Activated CD8-positive, alpha-beta memory T cell treated with anti-CD3 and anti-CD28 coated beads, Interleukin-2, amount 10 ng/mL, durations not matched to agents 7 days and 5 days (primary cell): ENCODE results near the gene LSM11. TPM values are rescaled to one million over a fixed set of nuclear protein-coding genes. Genes with fewer than 3 reads are reported as not detected.
"Not testable (repeated sequence)": the region's sequence is repeated elsewhere in the genome, so short reads cannot be mapped to it uniquely, and the experiment has no call there.

ENCODE experiments used
- ATAC-seq: fragments of 150-1000 bp; cut with Tn5 transposase; one replicate; pipeline ENCODE4 v1.10.0; 2021; ENCODE audit warnings: moderate library complexity
- CTCF ChIA-PET: fragments of 350-600 bp; sonication (Branson Sonifier 250); formaldehyde crosslinking; loops from one replicate; lab custom pipeline; 2021; ENCODE audit warnings: antibody characterized with exemption; lab: Charles Lee
- DNase-seq: peaks from one replicate; pipeline ENCODE4 v3.0.0-alpha.2; 2020
- H3K27ac Mint-ChIP-seq: one replicate; pipeline ENCODE4 v1.8.0; 2021; ENCODE audit warnings: mild to moderate bottlenecking, mixed read lengths
- H3K27me3 Mint-ChIP-seq: one replicate; pipeline ENCODE4 v1.8.0; 2021; ENCODE audit warnings: mixed read lengths
- H3K36me3 Mint-ChIP-seq: one replicate; pipeline ENCODE4 v1.8.0; 2021; ENCODE audit warnings: mild to moderate bottlenecking, mixed read lengths
- H3K4me1 Mint-ChIP-seq: one replicate; pipeline ENCODE4 v1.8.0; 2021; ENCODE audit warnings: mixed read lengths
- H3K4me3 Mint-ChIP-seq: one replicate; pipeline ENCODE4 v1.8.0; 2021; ENCODE audit warnings: mild to moderate bottlenecking, moderate library complexity, mixed read lengths
- H3K9me3 Mint-ChIP-seq: one replicate; pipeline ENCODE4 v1.8.0; 2022; ENCODE audit warnings: low read depth, mixed read lengths
- total RNA-seq, 2 experiments: library from RNA; stranded (reverse); gene quantifications; one replicate each; pipeline ENCODE4 v1.2.3, GENCODE V29; 2021

Gene LSM11
- total RNA-seq, 2 experiments from 2014 or later, result 5.5 to 7.2 TPM

GRCh38 chr5:157721159-157721558 lies 22.4 kb upstream of the LSM11 start:
- Mint-ChIP-seq H3K36me3 (peaks cover 12% of the 10 kb centered on the region), H3K9me3 (peaks cover 2% of the 10 kb centered on the region), H3K4me3 (no peak overlapping the region), H3K27me3 (no peaks in the 10 kb centered on the region), H3K4me1 (peaks cover 22% of the 10 kb centered on the region), H3K27ac (no peak overlapping the region)
- no peak for DNase-seq
- CTCF ChIA-PET, result interaction anchor here (2.9 to 4.8 kb wide), 3 partner anchors 10 to 54 kb away, joined by 12 to 28 read pairs (median 16); partner anchors contain the start of genes LSM11 and THG1L
- ATAC-seq, result no peak

DNA sequence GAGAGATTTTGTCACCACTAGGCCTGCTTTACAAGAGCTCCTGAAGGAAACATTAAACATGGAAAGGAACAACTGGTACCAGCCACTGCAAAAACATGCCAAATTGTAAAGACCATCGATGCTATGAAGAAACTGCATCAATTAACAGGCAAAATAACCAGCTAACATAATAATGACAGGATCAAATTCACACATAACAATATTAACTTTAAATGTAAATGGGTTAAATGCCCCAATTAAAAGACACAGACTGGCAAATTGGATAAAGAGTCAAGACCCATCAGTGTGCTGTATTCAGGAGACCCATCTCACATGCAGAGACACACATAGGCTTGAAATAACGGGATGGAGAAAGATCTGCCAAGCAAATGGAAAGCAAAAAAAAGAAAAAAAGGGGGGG lies 20.6 kb upstream of the LSM11 start:
- H3K4me3 Mint-ChIP-seq, ATAC-seq: not testable (repeated sequence)
- CTCF ChIA-PET, result interaction anchor here (2.9 kb wide), 1 partner anchor 20 kb away, joined by 12 read pairs; the partner anchor contains the start of gene LSM11

GRCh38 chr5:157726607-157727006 lies 16.9 kb upstream of the LSM11 start:
- not testable (repeated sequence) for ATAC-seq, H3K9me3 Mint-ChIP-seq, H3K4me1 Mint-ChIP-seq, H3K27me3 Mint-ChIP-seq, H3K27ac Mint-ChIP-seq, H3K4me3 Mint-ChIP-seq, DNase-seq
- CTCF ChIA-PET, result interaction anchor here (2.2 kb wide), 1 partner anchor 8 kb away, joined by 8 read pairs; no protein-coding TSS in a partner anchor
- peaks cover 20% of the 10 kb centered on the region for H3K36me3 Mint-ChIP-seq

More for the DNA sequence above, 20.6 kb upstream of the LSM11 start:
- not testable (repeated sequence) for H3K27ac Mint-ChIP-seq, H3K9me3 Mint-ChIP-seq, H3K27me3 Mint-ChIP-seq, DNase-seq, H3K4me1 Mint-ChIP-seq
- H3K36me3 Mint-ChIP-seq, result peaks cover 17% of the 10 kb centered on the region

- not testable (repeated sequence) for ATAC-seq, H3K27ac Mint-ChIP-seq, H3K9me3 Mint-ChIP-seq, DNase-seq, H3K4me3 Mint-ChIP-seq, H3K27me3 Mint-ChIP-seq
- peaks cover 19% of the 10 kb centered on the region for H3K36me3 Mint-ChIP-seq
- H3K4me1 Mint-ChIP-seq, result peaks cover 18% of the 10 kb centered on the region
- CTCF ChIA-PET, result interaction anchor here (0.9 to 2.2 kb wide), 3 partner anchors 10 to 297 kb away, joined by 3 to 9 read pairs (median 8); partner anchors contain the start of gene LSM11
These were observed 15.7 kb upstream of the LSM11 start for GRCh38 chr5:157727858-157728257.

DNA sequence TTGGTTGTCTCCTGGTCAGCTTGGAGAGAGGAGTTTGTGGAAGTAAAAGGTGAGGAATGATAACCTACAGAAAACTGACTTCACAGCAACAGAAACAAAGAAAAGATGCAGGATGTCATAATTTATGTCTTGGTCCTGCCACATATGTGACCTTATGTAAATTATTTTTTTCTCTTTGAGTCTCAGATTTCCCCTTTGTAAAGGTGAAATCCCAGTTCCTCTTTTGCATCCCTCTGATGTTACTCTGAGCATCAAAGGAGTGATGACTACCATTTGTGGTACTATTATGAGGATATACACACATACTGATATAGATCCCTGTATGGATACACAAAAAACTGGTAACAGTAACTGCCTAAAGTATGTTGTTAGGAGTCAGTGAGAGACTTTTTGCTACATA lies 13.7 kb upstream of the LSM11 start:
- no peak for DNase-seq
- H3K4me1 Mint-ChIP-seq, result peaks cover 20% of the 10 kb centered on the region
- H3K36me3 Mint-ChIP-seq, result peaks cover 21% of the 10 kb centered on the region
- ATAC-seq, result no peak
- H3K27ac Mint-ChIP-seq, result no peak overlapping the region
- H3K27me3 Mint-ChIP-seq, result no peaks in the 10 kb centered on the region
- H3K9me3 Mint-ChIP-seq, result peaks cover 2% of the 10 kb centered on the region
- no peak overlapping the region for H3K4me3 Mint-ChIP-seq
- CTCF ChIA-PET, result interaction anchor here (1.8 to 2.7 kb wide), 3 partner anchors 10 to 253 kb away, joined by 4 to 36 read pairs (median 16); partner anchors contain the start of gene LSM11

- H3K36me3 Mint-ChIP-seq, result peaks cover 19% of the 10 kb centered on the region
- ATAC-seq, result no peak
- DNase-seq, result no peak
- H3K4me3 Mint-ChIP-seq, result peak overlapping the region; percentile 92
- peaks cover 20% of the 10 kb centered on the region for H3K4me1 Mint-ChIP-seq
- CTCF ChIA-PET, result interaction anchor here (0.6 to 2.7 kb wide), 8 partner anchors 11 to 299 kb away, joined by 3 to 36 read pairs (median 4); partner anchors contain the start of gene LSM11
- H3K27ac Mint-ChIP-seq, result peak overlapping the region; percentile 95
- no peaks in the 10 kb centered on the region for H3K9me3 Mint-ChIP-seq
- no peaks in the 10 kb centered on the region for H3K27me3 Mint-ChIP-seq
These were observed 12.6 kb upstream of the LSM11 start for GRCh38 chr5:157730900-157731271.

- peak within 1 kb of the TSS; percentile 92 for H3K4me3 Mint-ChIP-seq
- H3K27ac Mint-ChIP-seq, result peak within 1 kb of the TSS; percentile 95
- H3K36me3 Mint-ChIP-seq, result peaks cover 18% of the 10 kb centered on the region
- H3K27me3 Mint-ChIP-seq, result no peaks in the 10 kb centered on the region
- CTCF ChIA-PET, result interaction anchor here (0.6 to 2.7 kb wide), 9 partner anchors 11 to 299 kb away, joined by 3 to 36 read pairs (median 4); partner anchors contain the start of gene LSM11
- peak; percentile 97 for ATAC-seq
- peak; percentile 99 for DNase-seq
- no peaks in the 10 kb centered on the region for H3K9me3 Mint-ChIP-seq
- H3K4me1 Mint-ChIP-seq, result peaks cover 20% of the 10 kb centered on the region
These were observed 12.0 kb upstream of the LSM11 start, which contains the start of gene THG1L for GRCh38 chr5:157731272-157732129. Gene THG1L (plus strand): TSS chr5:157731420. CDS start chr5:157731441, 21 bp downstream.

DNA sequence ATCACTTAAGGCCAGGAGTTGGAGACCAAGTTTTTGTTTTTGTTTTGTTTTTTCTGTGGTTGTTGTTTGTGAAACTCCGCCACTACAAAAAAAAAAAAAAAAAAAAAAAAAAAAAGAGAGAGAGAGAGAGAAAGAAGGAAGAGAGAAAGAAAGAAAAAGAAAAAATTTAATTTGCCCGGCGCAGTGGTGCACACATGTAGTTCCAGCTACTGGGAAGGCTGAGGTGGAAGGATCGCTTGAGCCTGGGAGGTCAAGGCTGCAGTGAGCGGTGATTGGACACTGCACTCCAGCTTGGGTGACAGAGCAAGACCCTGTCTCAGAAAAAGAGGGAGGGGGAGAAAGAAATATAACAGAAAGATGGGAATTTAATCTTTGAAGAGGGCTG lies 11.4 kb upstream of the LSM11 start:
- DNase-seq (no peak), ATAC-seq (no peak)
- Mint-ChIP-seq H3K36me3 (peaks cover 20% of the 10 kb centered on the region), H3K27me3 (no peaks in the 10 kb centered on the region), H3K4me3 (peak overlapping the region; percentile 92), H3K9me3 (no peaks in the 10 kb centered on the region), H3K4me1 (peaks cover 20% of the 10 kb centered on the region), H3K27ac (peak overlapping the region; percentile 95)
- CTCF ChIA-PET, result interaction anchor here (0.6 to 3.6 kb wide), 7 partner anchors 11 to 404 kb away, joined by 3 to 36 read pairs (median 6); partner anchors contain the start of gene LSM11

- Mint-ChIP-seq H3K4me1 (peaks cover 20% of the 10 kb centered on the region), H3K36me3 (peaks cover 21% of the 10 kb centered on the region), H3K27ac (no peak overlapping the region), H3K9me3 (no peaks in the 10 kb centered on the region), H3K27me3 (no peaks in the 10 kb centered on the region), H3K4me3 (no peak overlapping the region)
- CTCF ChIA-PET, result interaction anchor here (0.7 to 3.6 kb wide), 2 partner anchors 11 to 404 kb away, joined by 4 to 17 read pairs; partner anchors contain the start of gene LSM11
- no peak for ATAC-seq
- DNase-seq, result no peak
These were observed 10.8 kb upstream of the LSM11 start for GRCh38 chr5:157732596-157733262.

DNA sequence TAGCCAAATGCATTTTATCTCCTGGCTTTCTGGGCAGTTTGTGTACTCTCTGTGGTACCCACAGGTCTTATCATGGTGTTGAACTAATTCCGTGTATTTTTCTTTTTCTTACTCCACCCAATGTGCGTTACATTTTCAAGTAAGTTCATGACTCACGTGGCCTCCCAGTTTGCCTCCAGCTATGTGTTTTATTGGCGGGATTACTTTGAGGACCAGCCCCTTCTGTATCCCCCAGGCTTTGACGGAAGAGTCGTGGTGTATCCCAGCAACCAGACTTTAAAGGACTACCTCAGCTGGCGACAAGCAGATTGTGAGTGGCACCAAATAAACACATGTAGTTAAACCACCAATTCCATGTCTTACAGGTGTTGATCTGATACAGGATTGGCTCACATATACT lies 9.1 kb upstream of the LSM11 start:
- CTCF ChIA-PET, result interaction anchor here (0.9 to 3.6 kb wide), 2 partner anchors 9 to 383 kb away, joined by 4 to 17 read pairs; partner anchors contain the start of gene LSM11
- ATAC-seq, result no peak

DNA sequence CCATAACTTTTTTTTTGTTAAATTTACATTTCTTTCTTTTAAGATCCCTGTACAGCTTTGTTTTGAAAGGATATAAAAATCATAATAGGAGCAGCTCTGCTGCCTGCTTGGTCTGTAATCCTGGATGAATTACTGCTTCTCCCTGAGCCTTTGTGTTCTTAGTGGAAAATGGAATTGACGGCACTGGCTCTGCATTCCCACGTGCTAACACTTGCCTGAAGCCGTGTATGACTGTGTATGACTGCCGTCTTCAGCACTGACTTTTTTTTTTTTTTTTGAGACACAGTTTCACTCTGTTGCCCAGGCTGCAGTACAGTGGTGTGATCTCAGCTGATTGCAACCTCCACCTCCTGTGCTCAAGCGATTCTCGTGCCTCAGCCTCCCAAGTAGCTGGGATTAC lies 7.5 kb upstream of the LSM11 start:
- H3K4me3 Mint-ChIP-seq, result no peak overlapping the region
- H3K9me3 Mint-ChIP-seq, result no peaks in the 10 kb centered on the region
- H3K27me3 Mint-ChIP-seq, result no peaks in the 10 kb centered on the region
- H3K27ac Mint-ChIP-seq, result no peak overlapping the region
- H3K36me3 Mint-ChIP-seq, result peaks cover 28% of the 10 kb centered on the region
- no peak for DNase-seq
- peaks cover 15% of the 10 kb centered on the region for H3K4me1 Mint-ChIP-seq
- ATAC-seq, result no peak
- CTCF ChIA-PET, result interaction anchor here (3.6 kb wide), 1 partner anchor 7 kb away, joined by 17 read pairs; the partner anchor contains the start of gene LSM11

More for the DNA sequence above, 9.1 kb upstream of the LSM11 start:
- Mint-ChIP-seq H3K4me1 (peaks cover 20% of the 10 kb centered on the region), H3K36me3 (peaks cover 27% of the 10 kb centered on the region), H3K27me3 (no peaks in the 10 kb centered on the region), H3K4me3 (no peak overlapping the region), H3K27ac (no peak overlapping the region), H3K9me3 (no peaks in the 10 kb centered on the region)
- no peak for DNase-seq

GRCh38 chr5:157739388-157740228 lies 3.9 kb upstream of the LSM11 start:
- Mint-ChIP-seq H3K27ac (no peak overlapping the region), H3K27me3 (no peaks in the 10 kb centered on the region), H3K9me3 (no peaks in the 10 kb centered on the region), H3K4me1 (peaks cover 13% of the 10 kb centered on the region), H3K4me3 (no peak overlapping the region), H3K36me3 (peaks cover 27% of the 10 kb centered on the region)
- CTCF ChIA-PET, result interaction anchor here (0.7 to 1.4 kb wide), 4 partner anchors 21 to 411 kb away, joined by 3 read pairs; no protein-coding TSS in a partner anchor
- DNase-seq (no peak), ATAC-seq (no peak)
